HL-60/S4 treated with phorbol 12-myristate 13-acetate at 8.2 ng/mL for 4 days and 3 days (cell line): ENCODE results near the gene CLHC1.
"Not testable (repeated sequence)": the region's sequence is repeated elsewhere in the genome, so short reads cannot be mapped to it uniquely, and the experiment has no call there.

ENCODE experiments used
- in situ Hi-C: fragments of 300-500 bp; cut with MboI; formaldehyde crosslinking; loops from 2 replicates; pipeline ENCODE4 v1.15.0; 2022; ENCODE audit warnings: low sequenced_read_pairs

The CLHC1 gene

DNA sequence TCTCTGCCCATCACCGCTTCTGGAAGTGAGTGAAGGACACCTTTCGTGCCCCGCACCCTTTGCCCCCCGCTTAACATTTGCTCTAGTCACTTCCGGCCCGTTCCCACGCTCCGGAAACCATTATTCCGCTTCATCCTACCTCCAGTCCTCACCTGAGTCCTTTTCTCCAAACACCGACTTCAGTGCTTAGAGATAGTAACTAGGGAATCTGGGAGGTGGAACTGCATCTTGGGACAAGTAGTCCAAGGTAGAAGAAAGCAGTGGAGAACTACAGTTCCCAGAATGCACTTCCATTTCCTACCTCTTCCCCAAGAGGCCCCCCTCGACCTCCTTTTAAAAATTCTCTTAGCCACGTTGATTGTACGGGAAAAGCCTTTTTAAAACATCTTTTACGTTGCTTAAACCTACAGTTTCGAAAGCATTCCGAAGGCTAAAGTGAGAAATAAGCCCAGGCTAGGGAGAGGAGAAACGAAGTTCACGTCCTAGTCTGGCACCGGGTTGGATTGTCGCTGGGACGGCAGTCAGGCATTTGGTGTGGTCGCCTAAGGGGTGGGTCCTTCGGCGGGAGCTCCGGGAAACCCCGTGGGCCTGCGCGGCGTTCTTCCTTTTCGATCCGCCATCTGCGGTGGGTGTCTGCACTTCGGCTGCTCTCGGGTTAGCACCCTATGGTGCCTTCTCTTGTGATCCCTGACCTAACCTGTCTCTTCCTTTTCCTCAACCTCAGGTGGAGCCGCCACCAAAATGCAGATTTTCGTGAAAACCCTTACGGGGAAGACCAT, at the start of gene CLHC1, which contains the start of gene RPS27A:
TSS of gene CLHC1 (minus strand) at position 210 of the 779 bp plus-strand sequence. CDS start 9,882 bp downstream, outside the sequence.
TSS of gene RPS27A (plus strand) at position 605 of the 779 bp plus-strand sequence. CDS start at position 742, 137 bp downstream.
- in situ Hi-C loops, result no loop called here

DNA sequence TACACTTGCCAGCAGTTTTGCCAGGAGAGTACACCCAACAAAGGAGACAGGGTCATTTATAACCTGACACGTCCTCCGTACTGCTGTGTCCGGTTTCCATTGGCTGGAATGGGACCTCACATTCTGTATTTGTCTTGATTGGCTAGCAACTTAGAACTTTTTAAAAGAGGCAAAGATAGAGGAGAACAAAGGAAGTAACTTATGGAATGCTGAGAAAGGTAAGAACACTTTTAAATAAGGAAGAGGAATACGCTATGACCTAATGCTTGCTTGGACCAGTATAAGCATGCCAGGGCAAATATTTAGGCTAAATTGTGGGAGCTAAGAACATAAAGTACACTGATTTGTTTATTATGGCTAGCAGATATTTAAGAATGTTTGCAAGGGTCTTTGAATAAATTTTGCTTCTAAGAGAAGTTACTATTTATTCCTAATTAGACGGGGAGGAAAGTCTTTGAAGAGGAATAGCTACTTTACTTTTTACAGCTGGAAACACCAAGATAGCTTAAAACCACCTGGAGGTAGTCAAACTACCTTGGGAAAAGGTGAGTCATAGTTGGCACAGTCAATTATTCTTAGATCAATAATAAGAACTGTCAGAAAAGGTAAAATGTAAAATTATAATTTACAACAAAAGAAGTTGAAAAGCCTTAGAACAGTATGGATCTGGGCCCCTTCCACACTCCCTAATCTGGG, 48.9 kb upstream of the CLHC1 start:
- in situ Hi-C loops, result not testable (repeated sequence)

GRCh38 chr2:55279859-55280424, 47.8 kb upstream of the CLHC1 start:
- in situ Hi-C loops, result not testable (repeated sequence)

DNA sequence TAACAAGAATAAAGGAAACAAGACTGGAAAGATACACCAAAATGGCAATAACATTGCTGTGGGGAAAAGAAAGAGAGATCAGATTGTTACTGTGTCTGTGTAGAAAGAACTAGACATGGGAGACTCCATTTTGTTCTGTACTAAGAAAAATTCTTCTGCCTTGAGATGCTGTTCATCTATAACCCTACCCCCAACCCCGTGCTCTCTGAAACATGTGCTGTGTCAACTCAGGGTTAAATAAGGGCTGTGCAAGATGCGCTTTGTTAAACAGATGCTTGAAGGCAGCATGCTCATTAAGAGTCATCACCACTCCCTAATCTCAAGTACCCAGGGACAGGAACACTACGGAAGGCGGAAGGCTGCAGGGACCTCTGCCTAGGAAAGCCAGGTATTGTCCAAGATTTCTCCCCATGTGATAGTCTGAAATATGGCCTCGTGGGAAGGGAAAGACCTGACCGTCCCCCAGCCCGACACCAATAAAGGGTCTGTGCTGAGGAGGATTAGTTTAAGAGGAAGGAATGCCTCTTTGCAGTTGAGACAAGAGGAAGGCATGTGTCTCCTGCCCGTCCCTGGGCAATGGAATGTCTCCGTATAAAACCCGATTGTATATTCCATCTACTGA, 47.2 kb upstream of the CLHC1 start:
- in situ Hi-C loops, result not testable (repeated sequence)

DNA sequence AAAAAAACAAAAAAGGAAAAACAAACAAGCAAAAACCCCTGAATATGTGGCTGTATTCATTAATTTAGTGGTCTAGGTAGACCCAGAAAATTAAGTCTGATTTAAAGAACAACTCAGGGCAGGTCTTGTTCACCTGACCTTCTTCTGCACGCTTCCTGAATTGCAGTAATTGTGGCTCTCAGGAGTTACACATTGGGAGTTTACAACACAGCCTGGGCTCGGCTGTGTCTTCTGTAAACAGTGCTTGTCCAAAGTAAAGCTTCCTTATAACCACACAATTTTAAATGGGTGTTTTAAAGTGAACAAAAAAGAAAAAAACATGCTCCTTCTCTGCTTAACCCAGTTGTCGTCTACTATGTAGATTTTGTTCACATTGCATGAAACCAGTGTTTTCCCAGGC, 45.2 kb upstream of the CLHC1 start:
- in situ Hi-C loops, result no loop called here

DNA sequence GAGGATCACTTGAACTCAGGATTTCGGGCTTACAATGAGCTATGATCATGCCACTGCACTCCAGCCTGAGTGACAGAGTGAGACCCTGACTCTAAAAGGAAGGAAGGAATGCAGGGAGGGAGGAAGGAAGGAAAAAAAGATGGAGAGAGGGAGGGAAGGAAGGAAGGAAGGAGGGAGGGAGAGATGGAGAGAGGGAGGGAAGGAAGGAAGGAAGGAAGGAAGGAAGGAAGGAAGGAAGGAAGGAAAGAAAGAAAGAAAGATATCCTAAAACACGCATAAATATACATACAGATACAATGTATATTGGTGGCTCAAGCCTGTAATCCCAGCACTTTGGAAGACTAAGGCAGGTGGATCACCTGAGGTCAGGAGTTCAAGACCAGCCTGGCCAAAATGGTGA, 42.3 kb upstream of the CLHC1 start:
- in situ Hi-C loops, result not testable (repeated sequence)

DNA sequence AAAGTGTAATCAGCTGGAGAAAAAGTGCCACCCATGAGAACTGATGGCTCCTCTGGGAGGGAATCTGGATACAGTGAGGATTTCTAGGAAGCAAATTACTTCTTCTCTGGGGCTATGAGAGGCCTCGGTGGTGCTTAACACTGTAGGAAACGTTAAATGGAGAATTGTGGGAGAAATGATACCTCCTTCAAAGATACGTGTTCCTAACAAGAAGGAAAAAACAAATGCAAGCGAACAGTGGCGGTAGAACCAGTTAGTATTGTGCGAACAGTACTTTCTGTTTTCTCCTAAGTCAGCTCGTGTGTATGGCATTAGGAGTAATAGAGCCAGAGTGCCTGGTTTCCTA, 37.5 kb upstream of the CLHC1 start:
- in situ Hi-C loops, result no loop called here

DNA sequence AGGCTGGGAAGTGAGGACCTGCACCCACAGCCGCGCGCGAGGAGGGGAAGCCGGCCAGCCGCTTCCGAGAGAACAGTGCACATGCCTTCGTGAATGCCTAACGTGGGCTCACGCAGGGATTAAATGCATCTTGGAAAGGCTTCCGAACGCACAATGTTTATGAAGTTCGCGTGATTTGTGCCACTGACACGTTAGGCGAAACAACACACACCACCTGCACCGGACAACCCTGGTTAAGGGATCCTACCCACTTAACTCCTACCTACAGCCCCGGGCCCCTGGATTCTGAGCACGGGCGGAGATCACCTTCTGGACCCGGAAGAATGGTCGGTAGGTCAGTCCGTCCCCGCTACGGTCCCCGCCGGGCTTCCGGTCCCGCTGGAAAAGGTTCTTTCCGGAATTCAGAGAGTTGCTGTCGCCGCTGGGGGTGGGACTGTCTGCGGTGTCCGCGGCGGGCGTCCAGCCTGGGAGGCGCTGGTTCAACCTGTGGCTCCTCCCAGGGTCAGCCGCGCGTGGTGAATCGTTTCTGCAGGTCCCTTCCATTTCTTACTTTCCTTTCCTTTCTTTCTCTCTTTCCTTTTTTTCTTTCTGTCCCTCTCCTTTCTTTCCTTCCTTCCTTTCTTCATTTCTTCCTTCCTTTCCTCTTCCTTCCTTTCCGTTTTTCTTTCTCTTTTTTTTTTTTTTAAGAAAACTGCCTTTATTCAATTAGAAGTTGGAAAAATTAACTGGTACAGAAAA, 37.0 kb upstream of the CLHC1 start, which contains the start of gene MTIF2:
TSS of gene MTIF2 (minus strand) at position 325 of the 738 bp plus-strand sequence. CDS start 5,373 bp downstream, outside the sequence.
- in situ Hi-C loops, result no loop called here

DNA sequence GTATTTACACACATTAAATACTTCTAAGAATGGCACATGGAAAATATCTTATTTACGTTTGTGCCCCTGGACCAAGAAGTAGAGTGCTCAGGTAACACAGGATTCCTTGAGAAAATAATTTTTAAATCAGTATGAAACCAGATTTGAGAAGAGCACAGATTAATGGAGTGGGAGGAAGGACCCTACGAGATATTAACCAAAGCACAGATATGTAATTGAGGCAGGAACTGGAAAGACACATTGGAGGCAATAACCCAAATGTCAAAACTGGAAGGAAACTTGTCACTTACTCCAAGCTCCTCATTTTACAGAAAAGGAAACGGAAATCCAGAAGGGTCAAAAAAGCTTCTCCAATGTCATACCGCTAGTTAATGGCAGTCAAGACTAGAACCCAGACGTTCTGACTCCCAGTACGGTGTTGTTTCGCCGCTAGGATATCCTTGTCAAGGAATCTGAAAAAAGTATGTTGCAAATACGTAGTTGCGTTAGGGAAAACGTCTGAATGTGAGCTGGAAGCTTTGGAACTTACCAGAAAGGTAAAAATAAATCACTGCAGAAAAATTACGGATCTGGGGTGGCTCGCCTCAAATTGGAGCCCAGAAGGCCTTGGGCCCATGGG, 36.3 kb upstream of the CLHC1 start:
- in situ Hi-C loops, result no loop called here

- in situ Hi-C loops, result not testable (repeated sequence)
Observed at GRCh38 chr2:55259586-55259985, 27.5 kb upstream of the CLHC1 start.

- in situ Hi-C loops, result no loop called here
Observed at GRCh38 chr2:55252832-55253231, 20.7 kb upstream of the CLHC1 start.

DNA sequence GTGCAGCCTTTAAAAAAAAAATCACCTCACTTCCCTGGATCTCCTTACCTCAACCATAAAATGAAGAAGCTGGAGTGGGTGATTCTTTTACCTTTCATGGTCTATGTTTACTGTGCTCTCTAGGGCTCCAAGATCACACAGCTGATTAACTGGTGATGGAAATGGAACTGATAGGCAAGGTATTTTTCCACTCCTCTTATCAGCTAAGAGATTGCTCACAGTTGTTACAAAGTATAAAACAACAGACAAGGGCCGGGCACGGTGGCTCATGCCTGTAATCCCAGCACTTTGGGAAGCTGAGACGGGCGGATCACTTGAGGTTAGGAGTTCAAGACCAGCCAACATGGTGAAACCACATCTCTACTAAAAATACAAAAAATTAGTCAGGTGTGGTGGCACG, 14.9 kb upstream of the CLHC1 start:
- in situ Hi-C loops, result no loop called here

DNA sequence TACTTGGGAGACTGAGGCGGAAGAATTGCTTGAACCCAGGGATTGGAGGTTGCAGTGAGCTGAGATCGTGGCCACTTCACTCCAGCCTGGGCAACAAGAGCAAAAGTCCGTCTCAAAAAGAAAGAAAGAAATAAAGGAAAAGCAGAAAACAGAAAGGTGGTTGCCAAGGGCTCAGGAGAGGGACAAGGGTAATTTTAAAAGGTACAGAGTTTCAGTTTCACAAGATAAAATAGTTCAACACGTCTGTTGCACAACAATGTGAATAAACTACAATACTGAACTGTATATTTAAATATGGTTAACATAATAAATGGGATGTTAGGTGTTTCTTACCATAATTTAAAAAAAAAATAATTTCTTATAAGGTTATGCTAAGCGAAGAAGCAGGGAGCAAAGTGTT, 13.3 kb upstream of the CLHC1 start:
- in situ Hi-C loops, result no loop called here

DNA sequence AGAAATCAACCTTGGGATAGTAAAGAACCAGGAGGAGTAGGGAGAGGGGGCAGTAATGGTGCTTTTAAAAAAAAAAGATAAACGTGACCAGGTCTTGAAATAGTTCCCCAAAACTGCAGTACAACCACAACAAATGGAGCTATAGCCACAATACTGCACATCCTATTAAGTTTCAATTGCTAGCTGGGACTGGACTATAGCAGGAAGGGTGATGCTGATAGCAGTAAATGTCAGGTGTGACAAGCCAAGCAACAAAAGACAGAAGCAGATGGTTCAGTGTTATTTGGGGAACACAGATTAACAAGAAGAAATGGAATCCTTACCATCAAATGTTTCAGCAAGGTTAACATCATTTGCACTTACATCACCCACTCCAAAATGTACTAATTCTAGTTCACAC, 10.5 kb upstream of the CLHC1 start:
- in situ Hi-C loops, result no loop called here

GRCh38 chr2:55241582-55241981, 9.5 kb upstream of the CLHC1 start:
- in situ Hi-C loops, result not testable (repeated sequence)

DNA sequence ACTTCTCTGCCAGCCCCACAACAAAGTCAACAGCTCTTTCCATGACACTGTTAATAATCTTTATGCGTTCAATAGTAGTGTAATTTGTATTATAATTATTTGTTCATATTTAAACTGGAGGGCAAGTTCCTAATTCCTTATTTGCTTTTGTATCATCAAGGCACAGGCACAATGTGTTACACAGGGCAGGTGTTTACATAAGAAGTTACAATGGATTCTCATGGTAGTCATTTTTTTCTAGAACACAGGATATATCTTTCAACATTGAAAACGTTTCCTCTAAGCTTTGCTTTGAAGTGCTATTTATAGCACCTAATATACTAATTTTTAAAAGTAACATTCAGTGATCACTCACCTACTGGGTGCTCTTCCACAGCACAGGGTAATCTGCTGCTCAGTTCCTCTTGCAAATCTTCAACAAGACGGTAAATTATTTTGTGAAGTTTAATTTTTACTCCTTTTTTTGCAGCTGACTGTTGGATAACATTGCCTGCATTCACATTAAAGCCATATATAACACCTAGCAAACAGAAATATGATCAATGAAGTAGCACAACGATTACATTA, 7.6 kb upstream of the CLHC1 start:
- in situ Hi-C loops, result no loop called here

GRCh38 chr2:55236992-55237543, 5.0 kb upstream of the CLHC1 start:
- in situ Hi-C loops, result no loop called here

GRCh38 chr2:55235724-55236538, 3.8 kb upstream of the CLHC1 start:
- in situ Hi-C loops, result no loop called here

DNA sequence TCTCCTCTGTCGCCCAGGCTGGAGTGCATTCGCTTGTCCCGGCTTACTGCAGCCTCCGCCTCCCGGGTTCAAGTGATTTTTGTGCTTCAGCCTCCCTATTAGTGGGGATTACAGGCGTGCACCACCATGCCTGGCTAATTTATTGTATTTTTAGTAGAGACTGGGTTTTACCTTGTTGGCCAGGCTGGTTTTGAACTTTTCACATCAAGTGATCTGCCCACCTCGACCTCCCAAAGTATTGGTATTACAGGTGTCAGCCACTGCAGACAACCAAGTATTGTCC, 1.5 kb upstream of the CLHC1 start:
- in situ Hi-C loops, result no loop called here
